Eye (tissue), 1 donor: Measurements from ENCODE around the gene PCLO.
"Not testable (repeated sequence)": the region's sequence is repeated elsewhere in the genome, so short reads cannot be mapped to it uniquely, and the experiment has no call there.

Experiments used
- DNase-seq: peaks from one replicate; pipeline ENCODE4 v3.0.0-alpha.2; 2015

Gene PCLO

GRCh38 chr7:82723411-82723810 lies 439.3 kb downstream of the PCLO start:
- DNase-seq = no peak

- DNase-seq = no peak
Observed at GRCh38 chr7:82722946-82723345, 439.7 kb downstream of the PCLO start.

- DNase-seq = no peak
Observed at GRCh38 chr7:82715344-82715743, 447.3 kb downstream of the PCLO start.

DNA sequence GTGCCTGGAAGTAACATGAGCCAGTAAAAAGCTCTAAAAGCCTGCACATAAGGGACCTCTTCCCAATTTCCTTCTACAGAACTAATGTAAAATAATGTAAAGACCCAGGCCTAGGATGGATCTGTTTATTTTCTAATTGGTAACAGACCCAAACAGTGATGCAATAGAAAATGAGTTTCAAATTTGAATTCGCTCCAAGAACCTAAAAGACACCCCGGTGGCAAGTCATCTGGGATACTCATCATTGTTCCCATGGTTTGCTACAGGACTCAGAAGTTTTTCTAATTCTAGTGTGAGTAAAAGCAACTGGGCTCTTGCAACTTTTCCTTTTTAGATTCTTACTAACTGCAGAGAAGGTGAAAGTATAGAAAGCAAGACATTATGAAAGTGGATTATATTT lies 447.8 kb downstream of the PCLO start:
- peak; percentile 29 for DNase-seq

GRCh38 chr7:82713506-82713905 lies 449.2 kb downstream of the PCLO start:
- DNase-seq = no peak

- not testable (repeated sequence) for DNase-seq
Observed at GRCh38 chr7:82706344-82706743, 456.3 kb downstream of the PCLO start.

DNA sequence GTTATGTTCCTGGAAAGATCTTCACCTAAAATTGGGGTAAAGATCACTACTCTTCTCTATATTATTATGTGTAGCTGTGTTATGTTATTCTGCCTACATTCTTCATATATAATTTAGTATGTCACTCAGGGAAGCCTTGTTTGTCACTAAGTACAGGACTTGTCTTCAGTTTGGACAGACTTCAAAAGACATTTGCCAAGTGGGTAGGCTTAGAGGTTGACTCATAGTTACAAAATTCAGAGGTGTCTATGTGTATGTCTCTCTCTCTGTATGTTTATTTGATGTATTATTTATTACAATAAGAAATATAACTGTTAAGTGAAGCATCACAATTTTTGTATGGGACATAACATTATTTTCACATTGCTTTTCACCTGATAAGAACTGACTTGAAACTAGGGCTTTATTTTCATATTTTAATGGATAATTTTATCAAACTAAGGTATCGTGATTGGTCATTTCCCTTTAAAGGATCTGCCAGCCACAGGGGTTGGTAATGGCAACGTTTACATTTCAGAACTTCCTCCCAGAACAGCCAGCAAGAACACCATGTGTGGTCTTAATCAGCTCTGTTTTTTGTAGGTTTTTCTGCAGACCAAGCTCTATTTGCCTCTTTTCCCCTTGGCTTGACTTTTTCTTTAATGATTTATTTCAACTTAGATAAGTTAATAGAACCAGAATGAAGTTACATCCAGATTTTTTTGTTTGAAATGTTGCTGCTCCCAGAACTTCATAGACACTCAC lies 457.0 kb downstream of the PCLO start:
- DNase-seq = no peak

- DNase-seq = no peak
Observed at GRCh38 chr7:82704121-82704520, 458.6 kb downstream of the PCLO start.
